ENCODE data around the gene DLEC1.

The DLEC1 gene

DNA sequence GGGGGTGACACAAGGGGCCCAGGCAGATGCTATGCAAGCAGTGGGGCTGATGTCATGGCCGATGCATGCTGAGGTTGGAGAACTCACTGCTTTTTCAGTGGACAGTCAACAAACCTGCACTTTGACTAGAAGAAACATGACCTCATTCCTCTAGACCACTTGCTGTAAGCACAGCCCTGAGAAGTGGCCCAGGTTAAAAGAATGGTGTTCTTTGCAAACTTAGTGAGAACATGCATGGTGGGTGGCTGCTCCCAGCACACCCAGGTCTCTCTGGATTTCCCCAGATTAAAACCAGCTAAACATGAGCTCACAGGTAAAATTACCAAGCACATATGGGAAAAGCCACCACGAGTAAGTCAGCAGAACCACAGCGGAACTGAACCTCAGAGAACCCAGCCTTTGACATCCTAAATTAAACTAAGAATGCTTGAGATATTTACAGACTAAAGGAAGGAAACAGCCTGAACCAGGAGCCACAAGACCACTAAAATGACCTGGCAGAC, 15.5 kb downstream of the DLEC1 start:
- H3K9me2 ChIP-seq (replicated peaks; ENCODE audit: low read depth, low read length): no peaks in the 10 kb centered on the region
- no peak overlapping the region for H3K4me3 ChIP-seq (ENCODE audit: low read length, poor library complexity, severe bottlenecking)
- TF ChIP-seq, protein P1, sequence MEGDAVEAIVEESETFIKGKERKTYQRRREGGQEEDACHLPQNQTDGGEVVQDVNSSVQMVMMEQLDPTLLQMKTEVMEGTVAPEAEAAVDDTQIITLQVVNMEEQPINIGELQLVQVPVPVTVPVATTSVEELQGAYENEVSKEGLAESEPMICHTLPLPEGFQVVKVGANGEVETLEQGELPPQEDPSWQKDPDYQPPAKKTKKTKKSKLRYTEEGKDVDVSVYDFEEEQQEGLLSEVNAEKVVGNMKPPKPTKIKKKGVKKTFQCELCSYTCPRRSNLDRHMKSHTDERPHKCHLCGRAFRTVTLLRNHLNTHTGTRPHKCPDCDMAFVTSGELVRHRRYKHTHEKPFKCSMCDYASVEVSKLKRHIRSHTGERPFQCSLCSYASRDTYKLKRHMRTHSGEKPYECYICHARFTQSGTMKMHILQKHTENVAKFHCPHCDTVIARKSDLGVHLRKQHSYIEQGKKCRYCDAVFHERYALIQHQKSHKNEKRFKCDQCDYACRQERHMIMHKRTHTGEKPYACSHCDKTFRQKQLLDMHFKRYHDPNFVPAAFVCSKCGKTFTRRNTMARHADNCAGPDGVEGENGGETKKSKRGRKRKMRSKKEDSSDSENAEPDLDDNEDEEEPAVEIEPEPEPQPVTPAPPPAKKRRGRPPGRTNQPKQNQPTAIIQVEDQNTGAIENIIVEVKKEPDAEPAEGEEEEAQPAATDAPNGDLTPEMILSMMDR (conservative IDR thresholded peaks at IDR 0.05; ENCODE audit: low read length): no peak
- no peak for TF ChIP-seq EZH2phosphoT487 (IDR thresholded peaks at IDR 0.05; ENCODE audit: borderline replicate concordance)
- H3K9me3 ChIP-seq (ENCODE audit: insufficient read depth, low read depth, low read length): no peaks in the 10 kb centered on the region
- H3K9ac ChIP-seq (ENCODE audit: low read depth, low read length, poor library complexity, severe bottlenecking): no peak overlapping the region
- H3K4me1 ChIP-seq (ENCODE audit: insufficient read depth, low read length, poor library complexity, severe bottlenecking): no peaks in the 10 kb centered on the region
- H3F3A ChIP-seq (ENCODE audit: low read depth): no peaks in the 10 kb centered on the region
- H3K36me3 ChIP-seq (ENCODE audit: insufficient read depth, low read length): no peaks in the 10 kb centered on the region
- H4K20me1 ChIP-seq (ENCODE audit: insufficient read depth, low read length, poor library complexity, severe bottlenecking): no peaks in the 10 kb centered on the region
- H3K79me2 ChIP-seq (ENCODE audit: insufficient read depth, low read length): no peaks in the 10 kb centered on the region
- H2AFZ ChIP-seq (ENCODE audit: low read length): no peak overlapping the region
- H3K27me3 ChIP-seq (ENCODE audit: insufficient read depth, low read length, poor library complexity, severe bottlenecking): no peaks in the 10 kb centered on the region
- no peak overlapping the region for H3K4me2 ChIP-seq (ENCODE audit: low read depth, low read length, poor library complexity, severe bottlenecking)

- Histone ChIP-seq H3K9ac (ENCODE audit: low read depth, low read length, poor library complexity, severe bottlenecking) (no peak overlapping the region), H3K4me3 (ENCODE audit: low read length, poor library complexity, severe bottlenecking) (no peak overlapping the region), H2AFZ (ENCODE audit: low read length) (no peak overlapping the region), H3K9me2 (replicated peaks; ENCODE audit: low read depth, low read length) (no peaks in the 10 kb centered on the region), H3F3A (ENCODE audit: low read depth) (no peaks in the 10 kb centered on the region), H3K4me2 (ENCODE audit: low read depth, low read length, poor library complexity, severe bottlenecking) (no peak overlapping the region), H3K36me3 (ENCODE audit: insufficient read depth, low read length) (no peaks in the 10 kb centered on the region), H3K4me1 (ENCODE audit: insufficient read depth, low read length, poor library complexity, severe bottlenecking) (no peaks in the 10 kb centered on the region), H3K9me3 (ENCODE audit: insufficient read depth, low read depth, low read length) (no peaks in the 10 kb centered on the region), H3K79me2 (ENCODE audit: insufficient read depth, low read length) (no peaks in the 10 kb centered on the region), H4K20me1 (ENCODE audit: insufficient read depth, low read length, poor library complexity, severe bottlenecking) (no peaks in the 10 kb centered on the region), H3K27me3 (ENCODE audit: insufficient read depth, low read length, poor library complexity, severe bottlenecking) (no peaks in the 10 kb centered on the region)
- no peak for TF ChIP-seq EZH2phosphoT487 (IDR thresholded peaks at IDR 0.05; ENCODE audit: borderline replicate concordance)
- TF ChIP-seq, protein P1 (conservative IDR thresholded peaks at IDR 0.05; ENCODE audit: low read length): no peak
Measured at GRCh38 chr3:38059148-38059547, 20.1 kb downstream of the DLEC1 start.

DNA sequence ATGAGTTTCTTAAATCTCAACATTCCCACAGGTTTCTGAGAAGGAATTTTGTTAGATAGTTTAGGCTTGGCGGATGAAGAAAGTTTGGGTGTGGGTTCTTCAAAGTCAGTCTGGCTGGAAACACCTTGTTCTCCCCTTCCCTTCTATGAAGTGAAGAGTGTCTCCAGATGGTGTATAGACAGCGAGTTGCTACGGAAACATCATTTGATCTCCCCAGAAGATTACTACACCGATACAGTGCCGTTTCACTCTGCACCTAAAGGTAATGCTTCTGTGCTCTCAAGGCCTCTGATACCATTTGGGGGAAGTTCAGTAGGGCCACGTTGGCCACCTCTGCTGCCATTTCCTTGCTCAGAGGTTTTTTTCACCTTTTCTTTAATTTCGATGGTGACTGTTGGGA, 20.6 kb downstream of the DLEC1 start:
- H3K27me3 ChIP-seq (ENCODE audit: insufficient read depth, low read length, poor library complexity, severe bottlenecking): no peaks in the 10 kb centered on the region
- H3K9me2 ChIP-seq (replicated peaks; ENCODE audit: low read depth, low read length): no peaks in the 10 kb centered on the region
- no peak overlapping the region for H3K9ac ChIP-seq (ENCODE audit: low read depth, low read length, poor library complexity, severe bottlenecking)
- H3K36me3 ChIP-seq (ENCODE audit: insufficient read depth, low read length): no peaks in the 10 kb centered on the region
- no peaks in the 10 kb centered on the region for H3K9me3 ChIP-seq (ENCODE audit: insufficient read depth, low read depth, low read length)
- no peak overlapping the region for H3K4me2 ChIP-seq (ENCODE audit: low read depth, low read length, poor library complexity, severe bottlenecking)
- H3K79me2 ChIP-seq (ENCODE audit: insufficient read depth, low read length): no peaks in the 10 kb centered on the region
- no peak overlapping the region for H3K4me3 ChIP-seq (ENCODE audit: low read length, poor library complexity, severe bottlenecking)
- H2AFZ ChIP-seq (ENCODE audit: low read length): no peak overlapping the region
- H3F3A ChIP-seq (ENCODE audit: low read depth): no peaks in the 10 kb centered on the region
- no peaks in the 10 kb centered on the region for H3K4me1 ChIP-seq (ENCODE audit: insufficient read depth, low read length, poor library complexity, severe bottlenecking)
- no peak for TF ChIP-seq EZH2phosphoT487 (IDR thresholded peaks at IDR 0.05; ENCODE audit: borderline replicate concordance)
- TF ChIP-seq, protein P1 (conservative IDR thresholded peaks at IDR 0.05; ENCODE audit: low read length): no peak
- no peaks in the 10 kb centered on the region for H4K20me1 ChIP-seq (ENCODE audit: insufficient read depth, low read length, poor library complexity, severe bottlenecking)

All from Loucy (cell line).